Activated naive CD8-positive, alpha-beta T cell treated with anti-CD3 and anti-CD28 coated beads for 36 hours (primary cell): ENCODE measurements around the gene KANK4. TPM values are rescaled to one million over a fixed set of nuclear protein-coding genes. Genes with fewer than 3 reads are reported as not detected.

Source experiments
- DNase-seq: peaks from one replicate; pipeline ENCODE4 v3.0.0; 2021
- H3K27ac Mint-ChIP-seq: one replicate; pipeline ENCODE4 v1.8.0; 2022; ENCODE audit warnings: mild to moderate bottlenecking, moderate library complexity, mixed read lengths
- H3K27me3 Mint-ChIP-seq: one replicate; pipeline ENCODE4 v1.8.0; 2022; ENCODE audit warnings: mild to moderate bottlenecking, mixed read lengths
- H3K36me3 Mint-ChIP-seq: one replicate; pipeline ENCODE4 v1.8.0; 2021; ENCODE audit warnings: mild to moderate bottlenecking, mixed read lengths
- H3K4me1 Mint-ChIP-seq: one replicate; pipeline ENCODE4 v1.8.0; 2021; ENCODE audit warnings: mixed read lengths
- H3K4me3 Mint-ChIP-seq: one replicate; pipeline ENCODE4 v1.8.0; 2022; ENCODE audit warnings: mild to moderate bottlenecking, moderate library complexity, mixed read lengths
- H3K9me3 Mint-ChIP-seq: one replicate; pipeline ENCODE4 v1.8.0; 2022; ENCODE audit warnings: mixed read lengths
- total RNA-seq, 2 experiments: library from RNA; stranded (reverse); gene quantifications; one replicate each; pipeline ENCODE4 v1.2.3, GENCODE V29; 2021

The KANK4 gene
- total RNA-seq, 2 experiments from 2014 or later = not detected

GRCh38 chr1:62346886-62347285 is 27.7 kb upstream of the KANK4 start:
- Mint-ChIP-seq H3K36me3 (no peaks in the 10 kb centered on the region), H3K4me3 (no peak overlapping the region), H3K27ac (no peak overlapping the region)

DNA sequence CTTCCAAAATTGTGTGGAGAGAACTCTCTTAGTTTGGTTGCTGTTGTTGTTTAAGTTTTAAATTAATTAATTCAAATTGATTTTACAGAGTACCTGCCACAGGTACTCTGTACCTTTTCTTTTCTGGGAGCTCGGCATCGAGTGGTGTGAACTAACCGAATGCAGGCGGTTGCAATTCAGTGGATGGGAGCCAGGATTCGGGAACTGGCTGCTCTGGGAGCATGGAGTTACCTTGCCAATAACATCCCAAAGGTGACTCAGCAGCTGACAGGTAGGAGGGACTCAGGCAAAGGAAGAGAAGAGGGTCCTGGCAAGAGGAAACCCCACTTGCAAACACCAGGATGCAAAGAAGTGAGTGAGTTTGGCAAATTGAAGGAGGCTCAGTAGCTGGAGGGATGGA is 24.7 kb upstream of the KANK4 start:
- no peak overlapping the region for H3K27ac Mint-ChIP-seq
- H3K27me3 Mint-ChIP-seq = no peaks in the 10 kb centered on the region

More at GRCh38 chr1:62346886-62347285, 27.7 kb upstream of the KANK4 start:
- H3K9me3 Mint-ChIP-seq = no peaks in the 10 kb centered on the region
- H3K4me1 Mint-ChIP-seq = no peaks in the 10 kb centered on the region
- DNase-seq = no peak
- no peaks in the 10 kb centered on the region for H3K27me3 Mint-ChIP-seq

DNA sequence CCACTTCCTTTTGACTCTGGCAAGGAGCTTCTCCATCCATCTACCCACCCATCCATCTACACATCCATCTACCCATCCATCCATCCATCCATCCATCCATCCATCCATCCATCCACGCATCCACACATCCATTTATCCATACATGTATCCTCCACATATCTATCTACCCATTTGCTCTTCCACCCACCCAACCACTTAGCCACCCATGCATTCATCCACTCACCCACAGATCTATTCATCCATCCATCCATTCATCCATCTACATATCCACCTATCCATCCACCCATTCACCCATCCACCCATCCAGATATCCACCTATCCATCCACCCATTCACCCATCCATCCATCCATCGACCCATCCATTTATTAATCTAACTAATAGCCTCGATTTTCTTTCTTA is 23.0 kb upstream of the KANK4 start:
- no peak for DNase-seq
- Mint-ChIP-seq H3K9me3 (no peaks in the 10 kb centered on the region), H3K4me1 (no peaks in the 10 kb centered on the region), H3K27ac (no peak overlapping the region), H3K36me3 (no peaks in the 10 kb centered on the region), H3K4me3 (no peak overlapping the region), H3K27me3 (no peaks in the 10 kb centered on the region)

More for the DNA sequence above, 24.7 kb upstream of the KANK4 start:
- no peaks in the 10 kb centered on the region for H3K36me3 Mint-ChIP-seq
- no peaks in the 10 kb centered on the region for H3K9me3 Mint-ChIP-seq
- no peaks in the 10 kb centered on the region for H3K4me1 Mint-ChIP-seq
- H3K4me3 Mint-ChIP-seq = no peak overlapping the region
- DNase-seq = no peak

- H3K4me3 Mint-ChIP-seq = no peak overlapping the region
- no peaks in the 10 kb centered on the region for H3K36me3 Mint-ChIP-seq
- H3K9me3 Mint-ChIP-seq = no peaks in the 10 kb centered on the region
- DNase-seq = no peak
- H3K27me3 Mint-ChIP-seq = no peaks in the 10 kb centered on the region
- H3K4me1 Mint-ChIP-seq = no peaks in the 10 kb centered on the region
- H3K27ac Mint-ChIP-seq = no peak overlapping the region
Observed at GRCh38 chr1:62341615-62342014, 22.4 kb upstream of the KANK4 start.

- H3K9me3 Mint-ChIP-seq = no peaks in the 10 kb centered on the region
- H3K36me3 Mint-ChIP-seq = no peaks in the 10 kb centered on the region
- H3K4me3 Mint-ChIP-seq = no peak overlapping the region
- no peaks in the 10 kb centered on the region for H3K27me3 Mint-ChIP-seq
- DNase-seq = no peak
- H3K27ac Mint-ChIP-seq = no peak overlapping the region
- H3K4me1 Mint-ChIP-seq = no peaks in the 10 kb centered on the region
Observed at GRCh38 chr1:62341089-62341488, 21.9 kb upstream of the KANK4 start.

- Mint-ChIP-seq H3K4me1 (peaks cover 3% of the 10 kb centered on the region), H3K36me3 (no peaks in the 10 kb centered on the region), H3K27ac (no peak overlapping the region), H3K4me3 (no peak overlapping the region), H3K9me3 (no peaks in the 10 kb centered on the region), H3K27me3 (no peaks in the 10 kb centered on the region)
- no peak for DNase-seq
Observed at GRCh38 chr1:62337706-62338631, 18.7 kb upstream of the KANK4 start.

DNA sequence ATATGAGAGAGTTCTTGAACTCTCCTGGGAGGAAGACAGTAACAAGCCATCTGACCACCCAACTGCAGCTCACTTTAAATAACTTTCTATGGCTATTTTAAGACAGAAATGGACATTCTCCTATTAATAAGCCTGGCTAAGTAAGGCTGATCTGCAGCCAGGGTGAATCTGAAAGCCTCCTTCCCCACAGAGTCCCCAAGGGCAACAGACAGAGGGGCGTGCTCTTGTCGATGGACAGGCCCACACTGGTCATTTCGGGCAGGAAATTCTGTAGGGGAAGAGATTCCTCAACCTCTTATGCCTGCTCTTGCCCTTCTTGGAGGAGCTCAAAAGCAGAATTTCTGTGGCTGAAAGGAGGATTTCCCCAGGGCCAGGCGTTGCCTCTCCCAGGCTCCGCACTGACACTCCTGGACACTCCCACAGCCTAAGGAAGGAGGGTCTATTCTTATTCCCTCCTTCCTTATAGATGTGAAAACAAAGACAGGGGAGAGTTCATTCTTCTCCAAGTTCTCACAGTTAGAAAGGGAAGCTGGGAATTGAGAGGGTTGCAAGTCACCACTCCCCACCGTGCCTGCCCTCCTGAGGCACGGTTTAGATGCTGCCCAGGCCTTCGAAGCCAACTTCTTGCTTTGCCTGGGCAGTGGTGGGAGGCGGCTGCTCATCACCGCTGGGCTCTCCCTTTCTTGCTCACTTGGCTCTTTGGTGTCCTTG is 17.9 kb upstream of the KANK4 start:
- no peak for DNase-seq
- Mint-ChIP-seq H3K9me3 (no peaks in the 10 kb centered on the region), H3K4me3 (no peak overlapping the region), H3K36me3 (no peaks in the 10 kb centered on the region), H3K27me3 (no peaks in the 10 kb centered on the region), H3K4me1 (peaks cover 5% of the 10 kb centered on the region), H3K27ac (no peak overlapping the region)

DNA sequence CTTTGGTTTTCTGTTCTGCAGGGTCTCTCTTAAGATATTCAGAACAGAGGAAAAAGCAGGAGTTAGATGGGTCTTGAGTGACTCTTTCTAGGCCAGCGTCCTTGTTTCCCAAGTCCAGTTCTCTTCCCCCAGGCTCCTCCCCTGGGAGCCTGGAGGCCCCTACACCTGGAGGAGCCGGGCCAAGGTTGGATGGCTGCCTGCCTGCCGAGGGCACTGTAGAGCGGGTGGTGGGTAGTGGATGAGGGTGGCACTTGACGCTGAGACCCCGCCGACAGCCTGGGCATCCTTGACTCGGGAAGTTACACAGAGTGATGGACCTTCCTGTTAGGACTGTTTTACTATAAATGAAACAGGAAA is 17.4 kb upstream of the KANK4 start:
- Mint-ChIP-seq H3K36me3 (no peaks in the 10 kb centered on the region), H3K27ac (no peak overlapping the region), H3K9me3 (no peaks in the 10 kb centered on the region), H3K4me1 (peaks cover 5% of the 10 kb centered on the region), H3K27me3 (no peaks in the 10 kb centered on the region), H3K4me3 (no peak overlapping the region)
- no peak for DNase-seq

- Mint-ChIP-seq H3K36me3 (no peaks in the 10 kb centered on the region), H3K4me3 (no peak overlapping the region), H3K9me3 (no peaks in the 10 kb centered on the region), H3K27ac (no peak overlapping the region), H3K27me3 (no peaks in the 10 kb centered on the region), H3K4me1 (peaks cover 5% of the 10 kb centered on the region)
- no peak for DNase-seq
Observed at GRCh38 chr1:62335656-62336055, 16.4 kb upstream of the KANK4 start.

- no peaks in the 10 kb centered on the region for H3K36me3 Mint-ChIP-seq
- no peak for DNase-seq
- H3K4me1 Mint-ChIP-seq = peaks cover 5% of the 10 kb centered on the region
- H3K27me3 Mint-ChIP-seq = no peaks in the 10 kb centered on the region
- no peak overlapping the region for H3K4me3 Mint-ChIP-seq
- no peak overlapping the region for H3K27ac Mint-ChIP-seq
- H3K9me3 Mint-ChIP-seq = no peaks in the 10 kb centered on the region
Observed at GRCh38 chr1:62334434-62334985, 15.3 kb upstream of the KANK4 start.

DNA sequence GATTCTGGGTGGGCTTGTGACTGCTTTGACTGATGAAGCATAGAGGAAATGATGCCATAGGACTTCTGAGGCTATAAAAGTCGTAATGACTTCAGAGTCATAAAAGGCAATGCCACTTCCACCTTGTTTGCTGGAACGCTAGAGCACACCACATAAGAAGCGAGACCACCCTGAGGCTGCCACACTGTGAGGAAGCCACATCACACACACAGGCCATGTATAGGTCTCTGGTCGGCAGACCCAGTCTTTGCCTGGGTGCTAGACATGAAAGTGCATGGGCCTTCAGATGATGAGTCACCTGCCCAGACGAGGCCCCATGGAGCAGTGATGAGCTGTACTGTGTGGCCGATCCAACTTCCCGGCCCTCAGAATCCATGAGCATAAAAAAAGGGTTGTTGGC is 14.2 kb upstream of the KANK4 start:
- H3K27ac Mint-ChIP-seq = no peak overlapping the region
- no peak overlapping the region for H3K4me3 Mint-ChIP-seq
- no peaks in the 10 kb centered on the region for H3K9me3 Mint-ChIP-seq
- DNase-seq = peak; percentile 32
- peaks cover 5% of the 10 kb centered on the region for H3K4me1 Mint-ChIP-seq
- H3K36me3 Mint-ChIP-seq = no peaks in the 10 kb centered on the region
- H3K27me3 Mint-ChIP-seq = no peaks in the 10 kb centered on the region

- Mint-ChIP-seq H3K9me3 (no peaks in the 10 kb centered on the region), H3K27me3 (no peaks in the 10 kb centered on the region), H3K4me3 (no peak overlapping the region), H3K27ac (no peak overlapping the region), H3K4me1 (peaks cover 2% of the 10 kb centered on the region), H3K36me3 (no peaks in the 10 kb centered on the region)
- no peak for DNase-seq
Observed at GRCh38 chr1:62327360-62328055, 8.3 kb upstream of the KANK4 start.

- Mint-ChIP-seq H3K9me3 (no peaks in the 10 kb centered on the region), H3K27ac (no peak overlapping the region), H3K4me3 (no peak overlapping the region), H3K36me3 (no peaks in the 10 kb centered on the region), H3K4me1 (no peaks in the 10 kb centered on the region), H3K27me3 (peaks cover 13% of the 10 kb centered on the region)
- DNase-seq = no peak
Observed at GRCh38 chr1:62325681-62326080, 6.4 kb upstream of the KANK4 start.

GRCh38 chr1:62325081-62325480 is 5.8 kb upstream of the KANK4 start:
- Mint-ChIP-seq H3K36me3 (no peaks in the 10 kb centered on the region), H3K9me3 (no peaks in the 10 kb centered on the region), H3K4me1 (no peaks in the 10 kb centered on the region), H3K27me3 (peaks cover 19% of the 10 kb centered on the region), H3K4me3 (no peak overlapping the region), H3K27ac (no peak overlapping the region)
- no peak for DNase-seq

- no peak for DNase-seq
- no peak overlapping the region for H3K27ac Mint-ChIP-seq
- H3K4me1 Mint-ChIP-seq = no peaks in the 10 kb centered on the region
- H3K9me3 Mint-ChIP-seq = no peaks in the 10 kb centered on the region
- H3K36me3 Mint-ChIP-seq = no peaks in the 10 kb centered on the region
- H3K4me3 Mint-ChIP-seq = no peak overlapping the region
- H3K27me3 Mint-ChIP-seq = peaks cover 45% of the 10 kb centered on the region
Observed at GRCh38 chr1:62321446-62321845, 2.2 kb upstream of the KANK4 start.
